HG02885 (cell line): ENCODE measurements around the gene FLNC.

Experiments used
- ATAC-seq: cut with Tn5 transposase; IDR thresholded peaks from one replicate; pipeline ENCODE4 v1.9.1; 2021; ENCODE audit warnings: mild to moderate bottlenecking; ENCODE audit not compliant: unreplicated experiment, poor library complexity

The FLNC gene

DNA sequence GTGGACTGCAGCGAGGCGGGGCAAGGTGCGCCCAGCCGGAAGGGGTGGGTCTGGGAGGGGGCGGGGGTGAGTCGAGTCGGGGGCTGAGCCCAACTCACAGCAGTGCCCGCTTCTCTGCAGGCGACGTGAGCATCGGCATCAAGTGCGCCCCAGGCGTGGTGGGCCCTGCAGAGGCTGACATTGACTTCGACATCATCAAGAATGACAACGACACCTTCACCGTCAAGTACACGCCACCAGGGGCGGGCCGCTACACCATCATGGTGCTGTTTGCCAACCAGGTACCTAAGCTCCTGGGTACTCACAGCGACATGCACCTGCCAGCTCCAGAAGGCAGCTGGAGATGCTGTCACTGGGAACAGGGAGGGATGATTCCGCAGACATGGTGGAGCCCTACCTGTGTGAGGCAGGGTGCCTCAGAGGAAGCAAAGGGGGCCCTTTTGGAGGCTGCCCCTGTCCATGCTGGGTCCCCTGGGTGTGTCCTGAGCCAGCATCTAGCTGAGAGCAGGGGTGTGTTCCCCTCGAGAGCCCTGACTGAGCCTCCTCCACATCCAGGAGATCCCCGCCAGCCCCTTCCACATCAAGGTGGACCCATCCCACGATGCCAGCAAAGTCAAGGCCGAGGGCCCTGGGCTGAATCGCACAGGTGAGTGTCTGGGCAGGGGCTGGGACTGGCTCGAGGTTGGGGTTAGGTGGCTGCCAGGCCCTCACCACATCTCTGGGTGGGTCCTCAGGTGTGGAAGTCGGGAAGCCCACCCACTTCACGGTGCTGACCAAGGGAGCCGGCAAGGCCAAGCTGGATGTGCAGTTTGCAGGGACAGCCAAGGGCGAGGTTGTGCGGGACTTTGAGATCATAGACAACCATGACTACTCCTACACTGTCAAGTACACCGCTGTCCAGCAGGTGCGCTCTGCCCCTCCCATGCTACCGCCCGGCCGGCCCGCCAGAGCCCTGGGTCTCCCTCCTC lies 12.8 kb downstream of the FLNC start:
- no peak for ATAC-seq

DNA sequence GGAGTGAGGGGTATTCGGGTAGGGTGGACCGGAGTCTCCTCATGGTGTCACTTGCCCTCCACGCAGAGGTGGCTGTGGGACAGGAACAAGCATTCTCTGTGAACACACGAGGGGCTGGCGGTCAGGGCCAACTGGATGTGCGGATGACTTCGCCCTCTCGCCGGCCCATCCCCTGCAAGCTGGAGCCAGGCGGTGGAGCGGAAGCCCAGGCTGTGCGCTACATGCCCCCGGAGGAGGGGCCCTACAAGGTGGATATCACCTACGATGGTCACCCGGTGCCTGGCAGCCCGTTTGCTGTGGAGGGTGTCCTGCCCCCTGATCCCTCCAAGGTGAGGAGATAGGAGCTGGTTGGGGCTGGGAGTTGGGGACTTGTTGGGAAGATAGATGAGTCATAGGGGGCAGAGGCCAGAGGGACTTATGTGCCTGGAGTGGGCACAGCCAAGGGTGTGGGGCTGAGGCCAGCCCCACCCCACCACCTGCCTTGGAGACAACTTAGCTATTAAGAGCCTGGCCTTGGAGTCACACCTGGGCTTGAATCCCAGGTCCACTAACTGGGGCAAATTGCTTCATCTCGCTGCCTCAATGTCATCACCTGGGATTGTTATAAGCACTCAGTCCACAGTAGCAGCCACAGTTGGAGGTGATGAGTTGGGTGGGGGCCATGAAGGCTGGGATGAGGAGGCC lies 13.9 kb downstream of the FLNC start:
- no peak for ATAC-seq

DNA sequence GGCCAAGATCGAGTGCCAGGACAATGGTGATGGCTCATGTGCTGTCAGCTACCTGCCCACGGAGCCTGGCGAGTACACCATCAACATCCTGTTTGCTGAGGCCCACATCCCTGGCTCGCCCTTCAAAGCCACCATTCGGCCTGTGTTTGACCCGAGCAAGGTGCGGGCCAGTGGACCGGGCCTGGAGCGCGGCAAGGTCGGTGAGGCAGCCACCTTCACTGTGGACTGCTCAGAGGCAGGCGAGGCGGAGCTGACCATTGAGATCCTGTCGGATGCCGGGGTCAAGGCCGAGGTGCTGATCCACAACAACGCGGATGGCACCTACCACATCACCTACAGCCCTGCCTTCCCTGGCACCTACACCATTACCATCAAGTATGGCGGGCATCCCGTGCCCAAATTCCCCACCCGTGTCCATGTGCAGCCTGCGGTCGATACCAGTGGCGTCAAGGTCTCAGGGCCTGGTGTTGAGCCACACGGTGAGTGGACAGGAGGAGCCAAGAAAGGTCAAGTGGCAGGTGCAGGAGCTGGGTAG lies 14.6 kb downstream of the FLNC start:
- ATAC-seq: no peak

GRCh38 chr7:128845475-128845874 lies 15.3 kb downstream of the FLNC start:
- no peak for ATAC-seq

DNA sequence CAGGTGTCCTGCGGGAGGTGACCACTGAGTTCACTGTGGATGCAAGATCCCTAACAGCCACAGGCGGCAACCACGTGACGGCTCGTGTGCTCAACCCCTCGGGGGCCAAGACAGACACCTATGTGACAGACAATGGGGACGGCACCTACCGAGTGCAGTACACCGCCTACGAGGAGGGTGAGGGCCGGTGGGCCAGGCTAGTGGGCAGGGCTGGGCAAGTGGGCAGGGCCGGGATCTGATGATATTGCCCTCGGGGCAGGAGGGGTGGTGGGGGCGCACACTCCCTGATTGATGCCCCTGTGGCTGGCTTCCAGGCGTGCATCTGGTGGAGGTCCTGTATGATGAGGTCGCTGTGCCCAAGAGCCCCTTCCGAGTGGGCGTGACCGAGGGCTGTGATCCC lies 15.8 kb downstream of the FLNC start:
- no peak for ATAC-seq

DNA sequence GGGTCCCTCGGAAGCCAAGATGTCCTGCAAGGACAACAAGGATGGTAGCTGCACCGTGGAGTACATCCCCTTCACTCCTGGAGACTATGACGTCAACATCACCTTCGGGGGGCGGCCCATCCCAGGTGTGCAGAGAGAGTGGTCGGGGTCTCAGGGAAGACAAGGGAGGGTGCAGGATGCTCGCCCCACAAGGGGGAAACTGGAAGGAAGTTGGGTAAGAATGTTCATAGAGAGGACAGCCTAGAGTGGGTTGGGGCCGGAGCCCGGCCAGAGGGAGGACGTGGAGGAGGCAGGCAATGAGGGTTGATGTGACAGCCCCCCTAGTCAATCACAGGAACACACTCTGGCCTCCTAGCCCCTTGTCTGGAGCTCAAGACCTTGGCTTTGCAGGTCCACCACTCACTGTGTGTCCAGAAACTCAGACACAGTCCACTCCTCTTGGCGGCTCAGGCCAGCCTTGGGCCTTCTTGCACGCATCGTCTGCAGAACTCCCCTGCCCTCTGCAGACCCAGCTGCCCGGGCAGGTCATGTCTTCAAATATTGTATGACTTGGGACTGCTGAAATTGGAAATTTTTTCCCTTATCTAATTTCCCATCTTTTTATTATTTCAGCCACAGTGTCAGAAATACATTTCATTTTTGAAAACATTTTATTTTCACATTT lies 16.7 kb downstream of the FLNC start:
- ATAC-seq: no peak

DNA sequence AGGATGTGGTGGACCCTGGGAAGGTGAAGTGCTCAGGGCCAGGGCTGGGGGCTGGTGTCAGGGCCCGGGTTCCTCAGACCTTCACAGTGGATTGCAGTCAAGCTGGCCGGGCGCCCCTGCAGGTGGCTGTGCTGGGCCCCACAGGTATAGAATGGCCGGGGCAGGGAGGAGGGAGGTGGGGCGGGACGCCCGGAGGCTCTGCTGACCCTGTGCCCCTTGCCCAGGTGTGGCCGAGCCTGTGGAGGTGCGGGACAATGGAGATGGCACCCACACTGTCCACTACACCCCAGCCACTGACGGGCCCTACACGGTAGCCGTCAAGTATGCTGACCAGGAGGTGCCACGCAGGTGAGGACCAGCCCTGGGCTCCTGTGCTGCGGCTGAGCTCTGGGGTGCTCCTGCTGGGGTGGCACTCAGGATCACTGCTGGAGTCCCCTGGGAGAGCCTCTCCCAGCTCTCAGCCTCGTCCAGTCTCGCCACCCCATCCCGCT lies 17.6 kb downstream of the FLNC start:
- ATAC-seq: no peak

- no peak for ATAC-seq
Observed at GRCh38 chr7:128848289-128849155, 18.3 kb downstream of the FLNC start.

DNA sequence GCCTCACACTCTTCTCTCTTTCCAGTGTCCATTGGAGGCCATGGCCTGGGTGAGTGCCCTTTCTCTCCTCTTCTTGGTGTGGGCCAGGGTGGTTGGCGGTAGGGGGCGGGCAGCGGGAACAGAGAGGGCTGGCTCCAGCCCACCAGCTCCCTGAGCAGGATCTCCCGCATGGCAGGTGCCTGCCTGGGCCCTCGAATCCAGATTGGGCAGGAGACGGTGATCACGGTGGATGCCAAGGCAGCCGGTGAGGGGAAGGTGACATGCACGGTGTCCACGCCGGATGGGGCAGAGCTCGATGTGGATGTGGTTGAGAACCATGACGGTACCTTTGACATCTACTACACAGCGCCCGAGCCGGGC lies 18.9 kb downstream of the FLNC start:
- ATAC-seq: no peak

DNA sequence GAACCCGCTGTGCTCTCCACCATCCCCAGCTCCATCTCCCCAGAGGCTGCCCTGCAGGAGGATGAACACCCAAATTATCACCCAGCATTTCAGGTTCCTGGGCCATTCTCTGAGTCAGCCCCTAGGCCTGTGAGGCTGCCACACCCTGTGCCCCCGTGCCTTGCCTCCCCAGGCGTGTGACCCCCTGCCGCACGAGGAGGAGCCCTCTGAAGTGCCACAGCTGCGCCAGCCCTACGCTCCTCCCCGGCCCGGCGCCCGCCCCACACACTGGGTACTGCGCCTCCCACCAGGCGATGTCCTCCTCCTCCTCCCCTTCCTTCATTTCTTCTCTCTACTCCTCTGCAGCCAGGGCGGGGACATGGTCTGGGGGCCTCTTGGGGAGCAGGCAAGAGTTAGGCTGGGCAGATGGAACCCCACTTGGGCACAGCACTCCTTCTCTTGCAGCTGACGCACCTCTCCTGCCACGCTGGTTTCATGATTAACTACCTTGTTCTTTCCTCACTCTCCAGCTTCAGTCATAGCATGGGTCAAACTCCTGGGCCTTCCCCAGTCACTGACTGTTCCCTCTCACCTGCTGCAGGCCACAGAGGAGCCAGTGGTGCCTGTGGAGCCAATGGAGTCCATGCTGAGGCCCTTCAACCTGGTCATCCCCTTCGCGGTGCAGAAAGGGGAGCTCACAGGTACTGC lies 19.7 kb downstream of the FLNC start:
- ATAC-seq: no peak

GRCh38 chr7:128852537-128853254 lies 22.5 kb downstream of the FLNC start:
- ATAC-seq: no peak

DNA sequence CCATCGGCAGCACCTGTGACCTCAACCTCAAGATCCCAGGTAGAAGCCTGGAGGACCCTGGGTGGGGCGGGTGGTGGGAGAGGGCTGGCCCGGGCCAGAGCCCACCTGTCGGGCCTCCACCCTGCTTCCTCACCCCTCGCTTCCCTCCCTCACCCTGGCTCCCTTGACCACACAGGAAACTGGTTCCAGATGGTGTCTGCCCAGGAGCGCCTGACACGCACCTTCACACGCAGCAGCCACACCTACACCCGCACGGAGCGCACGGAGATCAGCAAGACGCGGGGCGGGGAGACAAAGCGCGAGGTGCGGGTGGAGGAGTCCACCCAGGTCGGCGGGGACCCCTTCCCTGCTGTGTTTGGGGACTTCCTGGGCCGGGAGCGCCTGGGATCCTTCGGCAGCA lies 23.6 kb downstream of the FLNC start:
- no peak for ATAC-seq

GRCh38 chr7:128854396-128854795 lies 24.2 kb downstream of the FLNC start:
- no peak for ATAC-seq

DNA sequence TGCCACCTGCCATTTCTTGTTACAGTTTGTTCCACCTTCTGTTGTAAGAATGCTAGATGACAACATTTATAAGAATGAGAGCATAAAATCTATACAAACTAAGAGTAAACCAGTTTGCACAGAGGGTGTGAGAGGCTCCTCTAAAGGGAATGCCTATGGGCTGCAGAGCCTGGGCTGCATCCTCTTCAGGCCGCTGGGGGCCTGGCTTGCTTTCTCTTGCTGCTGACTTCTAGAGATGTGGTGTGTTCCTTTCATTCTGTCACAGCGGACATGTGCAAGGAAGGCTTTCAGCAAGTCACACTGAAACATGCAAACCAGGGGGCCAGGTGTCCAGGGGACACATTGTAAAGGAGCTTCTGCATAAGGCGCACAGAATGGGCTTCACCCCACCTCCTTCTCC lies 25.4 kb downstream of the FLNC start:
- no peak for ATAC-seq

DNA sequence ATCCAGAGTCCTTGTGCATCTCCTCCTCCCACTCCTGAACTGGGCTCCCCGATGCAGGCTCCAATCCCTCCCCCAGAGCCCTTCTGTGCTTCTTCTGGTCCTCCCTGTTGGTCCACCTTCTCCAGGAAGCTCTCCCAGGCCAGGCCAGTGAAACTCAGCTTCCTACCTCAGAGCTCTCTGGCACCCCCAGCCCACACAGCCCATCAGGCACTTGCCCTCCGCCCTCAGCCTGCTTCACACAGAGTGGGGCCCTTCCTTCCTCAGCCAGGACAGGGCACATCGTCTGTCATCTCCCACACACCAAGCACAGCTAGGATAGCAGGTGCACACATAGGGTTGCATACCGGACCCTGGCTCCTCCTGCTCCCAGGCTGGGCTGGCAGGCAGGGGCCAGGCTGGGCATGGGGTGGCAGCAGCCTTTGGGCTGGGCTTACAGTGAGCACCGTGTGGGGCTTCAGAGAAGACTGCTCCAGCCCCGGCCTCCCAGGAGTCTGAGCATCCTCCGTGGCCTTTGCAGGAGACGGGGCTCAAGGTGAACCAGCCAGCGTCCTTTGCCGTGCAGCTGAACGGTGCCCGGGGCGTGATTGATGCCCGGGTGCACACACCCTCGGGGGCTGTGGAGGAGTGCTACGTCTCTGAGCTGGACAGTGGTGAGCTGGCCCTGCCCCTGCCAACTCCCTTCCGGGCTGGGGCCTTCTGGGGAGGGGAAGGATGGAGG lies 26.0 kb downstream of the FLNC start:
- ATAC-seq: no peak

DNA sequence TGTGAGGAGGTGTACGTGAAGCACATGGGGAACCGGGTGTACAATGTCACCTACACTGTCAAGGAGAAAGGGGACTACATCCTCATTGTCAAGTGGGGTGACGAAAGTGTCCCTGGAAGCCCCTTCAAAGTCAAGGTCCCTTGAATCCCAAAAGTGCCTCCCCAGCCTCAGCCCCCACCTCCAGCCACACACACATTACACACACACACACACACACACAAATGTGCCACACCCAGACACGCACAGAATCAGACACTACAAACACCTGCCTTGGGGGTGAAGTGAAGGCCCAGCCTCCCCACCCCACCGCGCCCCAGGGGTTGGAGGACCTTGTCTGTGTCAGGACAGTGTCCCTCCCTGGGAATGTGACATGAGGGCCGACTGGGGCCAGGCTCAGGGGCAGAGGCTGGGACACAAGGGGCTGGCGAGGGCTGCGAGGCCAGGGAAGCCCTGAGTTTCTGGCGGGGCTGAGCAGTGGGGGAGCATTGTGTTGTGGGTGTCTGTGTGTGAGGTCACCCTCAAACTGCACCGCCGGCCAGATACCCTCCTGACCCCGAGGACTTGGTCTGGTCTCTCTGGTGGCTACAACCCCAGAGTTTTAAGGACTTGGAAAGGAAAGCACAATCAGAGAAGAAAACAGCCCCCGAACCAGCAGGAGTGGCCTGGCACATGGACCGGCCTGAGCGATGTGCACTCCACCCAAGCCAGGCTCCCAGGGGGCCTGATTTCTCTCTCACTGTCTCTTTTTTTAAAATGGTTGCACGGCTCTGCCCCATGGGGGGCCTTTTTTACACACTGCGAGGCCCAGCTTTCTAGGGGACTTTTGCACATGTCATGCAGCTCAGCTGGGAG lies 28.4 kb downstream of the FLNC start:
- ATAC-seq: no peak
